ACC112 (cell line): ENCODE data around the gene MCAT.

Experiments used
- H2AFZ ChIP-seq: fragments of 200-600 bp; sonication (generic); one replicate; pipeline ENCODE4 v1.6.0; 2017; ENCODE audit warnings: antibody characterized with exemption, low read length; ENCODE audit not compliant: unreplicated experiment
- H3K27ac ChIP-seq: fragments of 200-600 bp; sonication (generic); 2 replicates; pipeline ENCODE4 v1.5.1; 2014; ENCODE audit warnings: low read depth, mild to moderate bottlenecking, antibody characterized with exemption, low read length, moderate library complexity
- H3K27me3 ChIP-seq: fragments of 200-600 bp; sonication (generic); 2 replicates; pipeline ENCODE4 v1.6.1; 2014; ENCODE audit warnings: mild to moderate bottlenecking, antibody characterized with exemption, low read length, moderate library complexity, mixed read lengths; ENCODE audit not compliant: insufficient read depth
- H3K36me3 ChIP-seq: fragments of 200-600 bp; sonication (generic); 2 replicates; pipeline ENCODE4 v1.6.1; 2016; ENCODE audit warnings: mild to moderate bottlenecking, antibody characterized with exemption, low read length, moderate library complexity, mixed read lengths; ENCODE audit not compliant: insufficient read depth
- H3K4me1 ChIP-seq: fragments of 200-600 bp; sonication (generic); one replicate; pipeline ENCODE4 v1.6.1; 2016; ENCODE audit warnings: low read length, mixed read lengths; ENCODE audit not compliant: insufficient read depth, unreplicated experiment, control insufficient read depth
- H3K4me3 ChIP-seq: fragments of 200-600 bp; sonication (generic); 2 replicates; pipeline ENCODE4 v1.5.1; 2014; ENCODE audit warnings: mild to moderate bottlenecking, low read depth, low read length
- H3K79me2 ChIP-seq: fragments of 200-600 bp; sonication (generic); one replicate; pipeline ENCODE4 v1.6.0; 2016; ENCODE audit warnings: low read length; ENCODE audit not compliant: control insufficient read depth, unreplicated experiment, insufficient read depth

MCAT gene

GRCh38 chr22:43088627-43088983 lies 54.6 kb downstream of the MCAT start:
- Histone ChIP-seq H3K36me3 (no peaks in the 10 kb centered on the region), H3K4me1 (no peaks in the 10 kb centered on the region), H2AFZ (peak overlapping the region; percentile 20), H3K79me2 (no peaks in the 10 kb centered on the region), H3K27me3 (no peaks in the 10 kb centered on the region), H3K4me3 (peak overlapping the region; percentile 78), H3K27ac (peak overlapping the region; percentile 2; the same call in 1 of the 2 replicates)

GRCh38 chr22:43085658-43086606 lies 57.3 kb downstream of the MCAT start:
- H3K4me1 ChIP-seq, result no peaks in the 10 kb centered on the region
- H3K4me3 ChIP-seq, result no peak overlapping the region
- H3K79me2 ChIP-seq, result no peaks in the 10 kb centered on the region
- H2AFZ ChIP-seq, result no peak overlapping the region
- H3K36me3 ChIP-seq, result no peaks in the 10 kb centered on the region
- H3K27me3 ChIP-seq, result no peaks in the 10 kb centered on the region
- no peak overlapping the region for H3K27ac ChIP-seq
